GM06990 (cell line): ENCODE results near the gene NDUFAF3.

ENCODE experiments used
- DNase-seq: peaks from one replicate; pipeline ENCODE4 v3.0.0-alpha.2; 2011; ENCODE audit not compliant: insufficient read length; ENCODE audit errors: extremely low read depth
- H3K27me3 ChIP-seq: replicated peaks from 2 replicates; pipeline ENCODE4 v1.6.0; 2011; ENCODE audit warnings: low read length; ENCODE audit not compliant: control insufficient read depth, insufficient read depth
- H3K36me3 ChIP-seq: 2 replicates; pipeline ENCODE4 v1.5.1; 2011; ENCODE audit warnings: low read length; ENCODE audit not compliant: control insufficient read depth, insufficient read depth
- H3K4me3 ChIP-seq: replicated peaks from 2 replicates; pipeline ENCODE4 v1.5.1; 2011; ENCODE audit warnings: low read depth, mild to moderate bottlenecking, control low read depth, low read length
- TF ChIP-seq, protein P1 (sequence below): IDR thresholded peaks from 2 replicates; pipeline ENCODE4 v1.5.1; 2011; ENCODE audit warnings: low read length, control low read depth, mild to moderate bottlenecking, inconsistent platforms; ENCODE audit not compliant: insufficient read depth, poor library complexity, severe bottlenecking

Gene NDUFAF3

DNA sequence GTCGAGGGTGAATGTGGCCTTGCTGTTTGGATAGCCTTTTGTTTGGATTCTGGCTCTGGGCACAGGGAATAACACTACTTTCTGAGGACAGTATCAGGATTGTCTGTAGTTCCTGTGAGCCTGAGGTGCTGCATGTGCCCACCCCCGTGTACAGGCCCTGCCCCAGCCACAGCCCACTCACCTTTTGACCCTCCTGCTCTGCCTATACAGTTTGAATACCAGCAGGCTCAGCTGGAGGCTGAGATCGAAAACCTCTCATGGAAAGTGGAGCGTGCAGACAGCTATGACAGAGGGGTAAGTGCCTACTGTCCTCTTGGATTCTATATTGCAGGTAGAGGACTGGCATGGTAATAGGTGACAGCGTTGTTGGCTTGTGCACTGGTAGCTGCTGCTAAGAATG, 39.2 kb upstream of the NDUFAF3 start:
- TF ChIP-seq, protein P1, sequence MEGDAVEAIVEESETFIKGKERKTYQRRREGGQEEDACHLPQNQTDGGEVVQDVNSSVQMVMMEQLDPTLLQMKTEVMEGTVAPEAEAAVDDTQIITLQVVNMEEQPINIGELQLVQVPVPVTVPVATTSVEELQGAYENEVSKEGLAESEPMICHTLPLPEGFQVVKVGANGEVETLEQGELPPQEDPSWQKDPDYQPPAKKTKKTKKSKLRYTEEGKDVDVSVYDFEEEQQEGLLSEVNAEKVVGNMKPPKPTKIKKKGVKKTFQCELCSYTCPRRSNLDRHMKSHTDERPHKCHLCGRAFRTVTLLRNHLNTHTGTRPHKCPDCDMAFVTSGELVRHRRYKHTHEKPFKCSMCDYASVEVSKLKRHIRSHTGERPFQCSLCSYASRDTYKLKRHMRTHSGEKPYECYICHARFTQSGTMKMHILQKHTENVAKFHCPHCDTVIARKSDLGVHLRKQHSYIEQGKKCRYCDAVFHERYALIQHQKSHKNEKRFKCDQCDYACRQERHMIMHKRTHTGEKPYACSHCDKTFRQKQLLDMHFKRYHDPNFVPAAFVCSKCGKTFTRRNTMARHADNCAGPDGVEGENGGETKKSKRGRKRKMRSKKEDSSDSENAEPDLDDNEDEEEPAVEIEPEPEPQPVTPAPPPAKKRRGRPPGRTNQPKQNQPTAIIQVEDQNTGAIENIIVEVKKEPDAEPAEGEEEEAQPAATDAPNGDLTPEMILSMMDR, result no peak
- peaks cover 31% of the 10 kb centered on the region for H3K36me3 ChIP-seq
- no peaks in the 10 kb centered on the region for H3K27me3 ChIP-seq
- H3K4me3 ChIP-seq, result no peak overlapping the region
- DNase-seq, result no peak

- H3K36me3 ChIP-seq, result peaks cover 30% of the 10 kb centered on the region
- TF ChIP-seq, protein P1, result no peak
Observed at GRCh38 chr3:48983096-48983495, 38.8 kb upstream of the NDUFAF3 start.

GRCh38 chr3:48984663-48985062, 37.3 kb upstream of the NDUFAF3 start:
- peaks cover 24% of the 10 kb centered on the region for H3K36me3 ChIP-seq
- no peak for DNase-seq
- H3K4me3 ChIP-seq, result no peak overlapping the region
- H3K27me3 ChIP-seq, result no peaks in the 10 kb centered on the region
- TF ChIP-seq, protein P1, result no peak

More at GRCh38 chr3:48983096-48983495, 38.8 kb upstream of the NDUFAF3 start:
- H3K27me3 ChIP-seq, result no peaks in the 10 kb centered on the region
- DNase-seq, result no peak
- no peak overlapping the region for H3K4me3 ChIP-seq

GRCh38 chr3:48985831-48986376, 36.0 kb upstream of the NDUFAF3 start:
- TF ChIP-seq, protein P1, result no peak
- H3K27me3 ChIP-seq, result no peaks in the 10 kb centered on the region
- peaks cover 16% of the 10 kb centered on the region for H3K36me3 ChIP-seq
- DNase-seq, result no peak
- H3K4me3 ChIP-seq, result no peak overlapping the region

GRCh38 chr3:48989126-48989795, 32.7 kb upstream of the NDUFAF3 start:
- Histone ChIP-seq H3K4me3 (peak overlapping the region; percentile 80), H3K36me3 (peaks cover 9% of the 10 kb centered on the region), H3K27me3 (no peaks in the 10 kb centered on the region)
- no peak for DNase-seq
- TF ChIP-seq, protein P1, result no peak
